Stimulated activated CD8-positive, alpha-beta memory T cell treated with anti-CD3 and anti-CD28 coated beads, Interleukin-2, amount 100 ng/mL, for 48 hours (primary cell): ENCODE results near the gene CEACAM16.

Source experiments
- DNase-seq, 2 donors: peaks; one replicate each; pipeline ENCODE4 v3.0.0-alpha.2; 2020; ENCODE audit warnings: low read depth in 2 of 2

The CEACAM16 gene

GRCh38 chr19:44725251-44725650 is 26.3 kb downstream of the CEACAM16 start:
- no peak for DNase-seq

- DNase-seq, result no peak
Observed at GRCh38 chr19:44725684-44726083, 26.7 kb downstream of the CEACAM16 start.

- no peak for DNase-seq
Observed at GRCh38 chr19:44726465-44726864, 27.5 kb downstream of the CEACAM16 start.

- no peak for DNase-seq
Observed at GRCh38 chr19:44728178-44728577, 29.2 kb downstream of the CEACAM16 start.

GRCh38 chr19:44729516-44730033 is 30.6 kb downstream of the CEACAM16 start:
- DNase-seq, result no peak

- DNase-seq, result no peak
Observed at GRCh38 chr19:44731081-44731480, 32.1 kb downstream of the CEACAM16 start.

GRCh38 chr19:44731622-44732021 is 32.7 kb downstream of the CEACAM16 start:
- no peak for DNase-seq

- no peak for DNase-seq
Observed at GRCh38 chr19:44732235-44733014, 33.5 kb downstream of the CEACAM16 start.

GRCh38 chr19:44734357-44734756 is 35.4 kb downstream of the CEACAM16 start:
- no peak for DNase-seq

- no peak for DNase-seq
Observed at GRCh38 chr19:44735011-44735410, 36.1 kb downstream of the CEACAM16 start.

GRCh38 chr19:44737238-44738071 is 38.5 kb downstream of the CEACAM16 start:
- DNase-seq, result no peak

- DNase-seq, result no peak
Observed at GRCh38 chr19:44738136-44738535, 39.2 kb downstream of the CEACAM16 start.

GRCh38 chr19:44738603-44739558 is 39.9 kb downstream of the CEACAM16 start:
- no peak for DNase-seq

- DNase-seq, result no peak
Observed at GRCh38 chr19:44740351-44740824, 41.4 kb downstream of the CEACAM16 start.

GRCh38 chr19:44741258-44741731 is 42.3 kb downstream of the CEACAM16 start:
- DNase-seq, result no peak

GRCh38 chr19:44741841-44742329 is 42.9 kb downstream of the CEACAM16 start:
- DNase-seq, result no peak

GRCh38 chr19:44742330-44743061 is 43.5 kb downstream of the CEACAM16 start:
- DNase-seq, result no peak

- no peak for DNase-seq
Observed at GRCh38 chr19:44744871-44745332, 46.0 kb downstream of the CEACAM16 start.

GRCh38 chr19:44745341-44745831 is 46.4 kb downstream of the CEACAM16 start:
- no peak for DNase-seq
